Right cardiac atrium (tissue), 5 donors: ENCODE data around the gene LSM5. TPM values are rescaled to one million over a fixed set of nuclear protein-coding genes. Genes with fewer than 3 reads are reported as not detected.
A peak's percentile ranks its signal among the peaks of the same experiment; 100 is the strongest.
"Not testable (repeated sequence)": the region's sequence is repeated elsewhere in the genome, so short reads cannot be mapped to it uniquely, and the experiment has no call there.

ENCODE experiments used
- ATAC-seq, 2 donors: fragments of 200-7000 bp; cut with Tn5 transposase; one replicate each; pipeline versions ENCODE4 v1.8.0 to v1.9.1; 2020; ENCODE audit warnings: moderate library complexity in 2 of 2, mild to moderate bottlenecking in 1 of 2
- DNase-seq, 3 donors: peaks; one replicate each; pipeline ENCODE4 v3.0.0-alpha.2; 2020
- H3K27ac ChIP-seq: one replicate; pipeline ENCODE4 v1.5.1; 2013; ENCODE audit warnings: mild to moderate bottlenecking, low read length, control low read depth, moderate library complexity
- H3K27me3 ChIP-seq: one replicate; pipeline ENCODE4 v1.6.1; 2013; ENCODE audit not compliant: control insufficient read depth, insufficient read depth
- H3K4me1 ChIP-seq: one replicate; pipeline ENCODE4 v1.6.1; 2013; ENCODE audit warnings: low read length; ENCODE audit not compliant: control insufficient read depth, insufficient read depth
- H3K4me3 ChIP-seq: one replicate; pipeline ENCODE4 v1.5.1; 2013; ENCODE audit warnings: low read length, control low read depth
- H3K9me3 ChIP-seq: one replicate; pipeline ENCODE4 v1.6.1; 2013; ENCODE audit warnings: low read length; ENCODE audit not compliant: control insufficient read depth
- WGBS: extraction: QIAGEN DNeasy Blood & Tissue Kit; methylation state at CpG from one replicate; pipeline ENCODE4 v1.1.7; 2013; 5-methylcytosine and 5-hydroxymethylcytosine counted together
- intact Hi-C, 4 donors: fragments of 100-400 bp; cut with DNase I; formaldehyde crosslinking; loops; one replicate each; pipeline versions ENCODE4 v1.11.0 to v1.14.0; 2022 to 2023
- polyA plus RNA-seq: library from polyadenylated mRNA; stranded (reverse); fragments of 200-250 nt; gene quantifications from one replicate; pipeline ENCODE4 v1.2.3, GENCODE V29; 2013
- total RNA-seq, 4 donors: library from RNA; stranded (reverse); fragmentation: NEBNext Ultra II Directional; extraction: Animal tissue kit (Norgen Biotek cat#: 25700); gene quantifications; one replicate each; pipeline ENCODE4 v1.2.1, GENCODE V29; 2021
- donor health status: healthy with polysubstance abuse.
- donor health status: DM: no; HTN: yes; CAD: no.
- donor health status: DM: no; HTN: no; CAD: no.
- donor health status: DM: no; HTN: yes; CAD: no; lungs with severe emphysema.
- donor health status: DM: yes; HTN: yes; CAD: no.

Gene LSM5
- total and polyA plus RNA-seq, 5 donors: 33.5 to 76.0 (median 41.5) TPM

DNA sequence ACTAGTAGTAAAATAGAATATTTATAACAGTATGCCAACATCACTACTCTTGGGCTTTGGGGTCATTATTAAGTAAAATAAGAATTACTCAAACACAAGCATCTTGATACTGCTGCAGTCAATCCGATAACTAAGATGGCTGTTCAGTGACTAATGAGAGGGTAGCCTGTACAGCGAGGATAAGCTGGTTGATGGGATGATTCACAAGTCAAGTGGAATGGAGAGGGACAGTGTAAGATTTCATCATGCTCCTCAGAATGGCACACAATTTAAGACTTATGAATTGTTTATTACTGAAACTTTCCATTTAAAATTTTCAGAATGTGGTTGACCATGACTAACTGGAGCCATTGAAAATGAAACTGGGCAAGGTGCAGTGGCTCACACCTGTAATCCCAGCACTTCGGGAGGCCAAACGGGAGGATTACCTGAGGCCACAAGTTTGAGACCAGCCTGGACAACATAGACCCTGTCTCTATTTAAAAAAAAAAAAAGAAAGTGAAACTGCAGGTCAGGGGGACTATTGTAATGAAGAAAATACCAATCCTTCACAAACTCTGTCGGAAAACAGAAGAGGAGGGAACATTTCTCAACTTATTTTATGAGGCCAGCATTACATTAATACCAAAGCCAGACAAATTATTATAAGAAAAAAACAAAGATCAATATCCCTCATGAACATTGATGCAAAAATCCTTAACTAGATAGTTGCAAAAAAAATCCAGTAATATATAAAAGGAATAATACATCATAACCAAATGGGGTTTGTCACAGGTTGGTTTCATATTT lies 16.3 kb upstream of the LSM5 start:
- H3K4me3 ChIP-seq: no peak overlapping the region
- peaks cover 5% of the 10 kb centered on the region for H3K4me1 ChIP-seq
- ATAC-seq: peak in 1 of 2 donors; percentile 73
- intact Hi-C loops: no loop called here
- no peaks in the 10 kb centered on the region for H3K27me3 ChIP-seq
- H3K27ac ChIP-seq: no peak overlapping the region
- no peak for DNase-seq
- WGBS: 96% methylated on average over 5 of the region's 5 CpGs
- H3K9me3 ChIP-seq: no peaks in the 10 kb centered on the region

DNA sequence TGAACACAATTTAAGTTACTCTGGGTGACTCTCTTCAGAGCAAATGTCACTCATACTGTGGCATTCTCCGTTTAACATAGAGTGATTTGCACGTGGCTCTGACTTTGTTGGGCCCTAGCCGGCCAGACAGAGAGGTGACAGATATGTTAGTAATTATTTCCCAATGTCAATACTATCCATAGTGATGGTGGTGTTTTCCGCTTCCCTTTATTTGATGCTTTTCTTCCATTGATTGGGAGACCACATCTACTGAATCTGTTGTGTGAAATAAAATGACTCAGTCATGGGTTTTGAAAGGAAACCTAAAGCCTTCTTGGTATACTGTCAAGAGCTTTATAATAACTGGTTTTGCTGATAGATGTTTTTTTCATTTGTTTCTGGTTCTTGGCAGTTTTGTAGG lies 12.5 kb upstream of the LSM5 start:
- Histone ChIP-seq H3K27ac (no peak overlapping the region), H3K9me3 (no peaks in the 10 kb centered on the region), H3K27me3 (no peaks in the 10 kb centered on the region), H3K4me3 (no peak overlapping the region), H3K4me1 (peaks cover 7% of the 10 kb centered on the region)
- ATAC-seq (no peak), DNase-seq (no peak)
- intact Hi-C loops: no loop called here
- 69% methylated on average over 4 of the region's 4 CpGs for WGBS

DNA sequence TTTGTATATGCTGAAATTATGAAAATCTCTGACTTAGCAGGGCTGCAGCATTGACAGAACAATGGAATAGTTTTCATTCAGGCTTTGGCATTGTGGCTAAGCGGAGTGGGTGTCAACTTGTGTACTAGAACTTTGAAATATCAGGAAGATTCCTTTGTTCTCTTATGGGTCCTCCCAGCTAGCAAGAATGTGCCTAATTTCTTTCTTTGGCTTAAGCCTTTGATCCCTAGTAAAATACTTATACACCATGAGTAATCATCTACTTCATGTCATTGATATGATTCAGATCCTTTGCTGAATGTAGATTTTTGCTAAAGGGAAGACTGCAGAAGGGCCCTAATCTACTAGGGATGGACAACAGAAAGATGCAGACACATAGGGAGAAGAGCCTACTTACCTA lies 11.3 kb upstream of the LSM5 start:
- H3K9me3 ChIP-seq: no peaks in the 10 kb centered on the region
- no peak overlapping the region for H3K4me3 ChIP-seq
- peaks cover 7% of the 10 kb centered on the region for H3K4me1 ChIP-seq
- ATAC-seq (peak in 1 of 2 donors; percentile 49), DNase-seq (no peak)
- 58% methylated on average over 1 of the region's 1 CpG for WGBS
- intact Hi-C loops: no loop called here
- no peak overlapping the region for H3K27ac ChIP-seq
- H3K27me3 ChIP-seq: no peaks in the 10 kb centered on the region

DNA sequence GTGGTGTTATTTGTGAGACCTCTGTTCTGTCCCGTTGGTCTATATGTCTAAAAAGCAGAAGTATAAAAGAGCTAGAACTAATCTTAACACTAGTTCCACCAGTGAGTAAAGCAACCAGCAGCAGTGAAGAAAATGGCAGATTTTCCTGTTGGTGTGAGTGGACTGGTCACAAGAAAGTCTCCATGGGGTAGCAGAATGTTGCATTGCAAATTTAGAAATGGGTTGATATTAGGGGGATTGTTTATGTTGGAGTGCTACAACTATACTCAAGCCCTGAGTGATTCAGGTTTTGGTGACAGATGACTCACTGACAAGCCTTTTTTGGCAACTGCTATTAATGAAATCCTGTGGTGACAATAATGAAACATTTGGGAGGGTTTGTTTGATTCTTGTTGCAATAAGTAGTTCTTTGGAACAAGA lies 10.8 kb upstream of the LSM5 start:
- WGBS: 36% methylated on average over 1 of the region's 1 CpG
- no peak overlapping the region for H3K4me3 ChIP-seq
- H3K9me3 ChIP-seq: no peaks in the 10 kb centered on the region
- peak; percentile 17 to 65 for ATAC-seq
- no peaks in the 10 kb centered on the region for H3K27me3 ChIP-seq
- DNase-seq: no peak
- intact Hi-C loops: no loop called here
- H3K27ac ChIP-seq: no peak overlapping the region
- peaks cover 7% of the 10 kb centered on the region for H3K4me1 ChIP-seq

DNA sequence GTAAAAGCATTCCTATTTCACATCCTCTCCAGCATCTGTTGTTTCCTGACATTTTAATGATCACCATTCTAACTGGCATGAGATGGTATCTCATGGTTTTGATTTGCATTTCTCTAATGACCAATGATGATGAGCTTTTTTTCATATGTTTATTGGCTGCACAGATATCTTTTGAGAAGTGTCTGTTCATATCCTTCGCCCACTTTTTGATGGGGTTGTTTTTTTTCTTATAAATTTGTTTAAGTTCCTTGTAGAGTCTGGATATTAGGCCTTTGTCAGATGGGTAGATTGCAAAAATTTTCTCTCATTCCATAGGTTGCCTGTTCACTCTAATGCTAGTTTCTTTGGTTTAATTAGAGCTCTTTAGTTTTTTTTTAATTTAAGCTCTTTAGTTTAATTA lies 10.0 kb upstream of the LSM5 start:
- ATAC-seq, H3K4me1 ChIP-seq, intact Hi-C loops, H3K4me3 ChIP-seq, H3K9me3 ChIP-seq, H3K27me3 ChIP-seq, DNase-seq, H3K27ac ChIP-seq: not testable (repeated sequence)
- WGBS: 96% methylated on average over 1 of the region's 1 CpG

DNA sequence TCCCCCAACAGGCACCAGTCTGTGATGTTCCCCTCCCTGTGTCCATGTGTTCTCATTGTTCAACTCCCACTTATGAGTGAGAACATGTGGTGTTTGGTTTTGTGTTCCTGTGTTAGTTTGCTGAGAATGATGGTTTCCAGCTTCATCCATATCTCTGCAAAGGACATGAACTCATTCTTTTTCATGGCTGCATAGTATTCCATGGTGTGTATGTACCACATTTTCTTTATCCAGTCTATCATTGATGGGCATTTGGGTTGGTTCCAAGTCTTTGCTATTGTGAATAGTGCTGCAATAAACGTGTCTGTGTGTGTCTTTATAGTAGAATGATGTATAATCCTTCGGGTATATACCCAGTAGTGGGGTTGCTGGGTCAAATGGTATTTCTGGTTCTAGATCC lies 9.6 kb upstream of the LSM5 start:
- H3K27ac ChIP-seq, ATAC-seq, H3K27me3 ChIP-seq, DNase-seq, H3K4me1 ChIP-seq, intact Hi-C loops, H3K9me3 ChIP-seq, H3K4me3 ChIP-seq: not testable (repeated sequence)
- WGBS: 88% methylated on average over 2 of the region's 2 CpGs

DNA sequence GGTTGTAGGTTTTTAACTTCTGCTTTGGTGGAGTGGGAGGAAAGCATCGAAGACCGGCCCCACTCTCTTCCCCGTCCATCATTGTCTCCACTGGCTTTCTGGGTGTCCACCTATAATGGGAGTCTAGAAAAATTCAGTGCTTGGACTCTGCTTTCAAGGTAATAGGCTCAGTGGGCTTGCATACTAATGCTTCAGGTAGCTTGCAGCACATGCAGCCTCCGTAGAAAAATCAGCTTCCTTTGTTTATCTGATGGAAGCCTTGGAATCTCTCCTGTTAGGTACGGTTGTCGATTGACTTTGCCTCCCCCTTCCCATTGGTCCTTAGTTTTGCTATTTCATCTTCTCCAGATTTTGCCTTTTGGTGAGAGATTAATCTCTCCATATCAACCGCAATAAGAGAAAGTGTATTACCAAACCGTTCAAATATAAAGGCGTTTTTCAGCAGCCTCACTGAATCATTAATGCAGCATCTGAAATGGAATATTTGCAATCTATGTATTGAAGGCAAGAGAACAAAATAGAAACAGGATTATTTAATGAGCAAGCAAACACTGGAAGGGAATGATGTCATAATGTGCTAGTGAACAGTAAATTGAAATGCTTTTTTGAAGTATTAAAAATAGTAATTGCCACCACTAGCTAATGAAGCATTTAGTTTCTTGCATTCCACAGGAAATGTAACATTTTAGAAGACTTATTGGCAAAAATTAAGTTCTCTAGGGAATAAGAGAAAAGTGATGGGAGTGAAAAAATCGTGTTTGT lies 6.1 kb upstream of the LSM5 start:
- H3K27ac ChIP-seq: peak overlapping the region; percentile 81
- H3K9me3 ChIP-seq: no peaks in the 10 kb centered on the region
- ATAC-seq (no peak), DNase-seq (no peak)
- intact Hi-C loops: no loop called here
- H3K4me3 ChIP-seq: peak overlapping the region; percentile 73
- H3K27me3 ChIP-seq: no peaks in the 10 kb centered on the region
- 6% methylated on average over 10 of the region's 10 CpGs for WGBS
- peaks cover 3% of the 10 kb centered on the region for H3K4me1 ChIP-seq

DNA sequence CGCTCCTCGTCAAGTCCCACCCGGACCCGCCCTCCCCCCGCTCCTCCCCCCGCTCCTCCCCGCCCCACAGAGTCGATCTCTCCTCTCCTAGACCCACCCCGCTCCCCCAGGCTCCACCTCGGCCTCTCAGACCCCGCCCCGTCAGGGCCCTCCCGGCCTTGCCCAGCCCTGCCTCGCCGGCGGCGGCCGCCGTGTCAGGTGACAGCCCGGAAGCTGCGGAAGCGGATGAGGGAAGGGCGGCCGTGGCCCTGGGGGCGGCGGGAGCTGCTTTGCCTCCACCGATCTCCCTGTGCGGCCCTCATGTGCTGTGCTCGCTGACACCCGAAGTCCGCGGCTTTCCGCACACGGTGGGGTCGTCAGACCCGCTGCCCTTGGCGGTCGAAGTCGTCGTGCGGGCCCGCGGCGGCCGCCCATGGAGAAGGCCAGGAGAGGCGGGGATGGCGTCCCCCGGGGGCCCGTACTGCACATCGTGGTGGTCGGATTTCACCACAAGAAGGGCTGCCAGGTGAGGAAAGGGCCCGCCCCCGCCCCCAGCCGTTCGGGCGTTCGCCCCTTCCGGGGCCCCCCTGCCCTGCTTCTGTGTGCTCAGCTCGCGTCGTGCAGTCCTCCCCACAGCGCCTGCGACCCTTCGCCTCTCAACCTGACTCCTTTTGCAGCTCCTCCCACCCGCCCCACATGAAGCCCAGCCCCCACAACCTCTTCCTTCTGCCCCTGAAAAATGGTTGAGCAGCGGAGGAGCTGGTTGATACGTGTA lies 5.3 kb upstream of the LSM5 start, which contains the start of gene AVL9:
Gene AVL9, plus strand, starts transcription at position 192 of the 754 bp plus-strand sequence. Its CDS starts 221 bp downstream, at position 413.
- Histone ChIP-seq H3K9me3 (no peaks in the 10 kb centered on the region), H3K4me1 (no peaks in the 10 kb centered on the region), H3K27ac (peak within 1 kb of the TSS; percentile 81), H3K4me3 (peak within 1 kb of the TSS; percentile 73), H3K27me3 (no peaks in the 10 kb centered on the region)
- DNase-seq (peak; percentile 99 to 100 (median 99)), ATAC-seq (peak; percentile 99 to 100)
- WGBS: under 1% methylated on average over 67 of the region's 67 CpGs
- intact Hi-C loops: no loop called here

DNA sequence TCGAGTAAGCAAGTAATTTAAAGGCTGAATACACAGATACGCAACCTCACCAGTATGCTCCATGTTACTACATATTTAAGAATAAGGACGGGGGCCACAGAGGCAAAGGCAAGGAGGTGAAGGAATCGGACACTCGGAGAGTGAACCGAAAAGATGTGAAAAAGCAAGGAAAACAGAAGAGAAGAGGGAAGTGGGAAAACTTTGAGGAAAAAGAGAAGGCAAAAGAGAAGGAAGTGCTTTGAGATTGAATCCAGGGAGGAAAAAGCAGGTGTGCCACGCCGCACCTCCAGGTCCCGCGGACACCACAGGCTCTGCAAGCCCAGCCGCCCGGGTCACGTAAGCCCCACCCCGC lies 4.7 kb upstream of the LSM5 start:
- no peaks in the 10 kb centered on the region for H3K27me3 ChIP-seq
- H3K4me3 ChIP-seq: peak overlapping the region; percentile 61
- no peak for DNase-seq
- H3K27ac ChIP-seq: peak overlapping the region; percentile 60
- H3K9me3 ChIP-seq: no peaks in the 10 kb centered on the region
- intact Hi-C loops: loop anchor here in 1 of 4 donors (5.0 kb wide), 1 partner anchor 562 kb away; no protein-coding TSS in a partner anchor
- H3K4me1 ChIP-seq: no peaks in the 10 kb centered on the region
- peak in 1 of 2 donors; percentile 5 for ATAC-seq
- WGBS: under 1% methylated on average over 14 of the region's 14 CpGs

DNA sequence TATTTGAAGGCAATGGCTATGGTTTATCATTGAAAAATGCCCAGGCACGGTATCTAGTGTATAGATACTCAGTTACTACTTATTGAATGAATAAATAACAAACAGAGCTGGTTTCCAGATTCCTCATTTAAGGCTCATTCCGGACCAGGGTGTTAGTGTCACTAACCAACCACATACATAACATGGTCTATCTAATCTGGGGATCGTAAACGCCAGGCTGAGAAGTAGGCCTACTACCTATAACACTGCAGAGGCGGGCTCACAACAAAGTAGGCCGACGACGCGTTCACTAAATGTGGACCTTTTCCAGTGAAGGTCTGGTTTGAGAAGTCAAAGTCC lies 423 bp downstream of the LSM5 start:
- H3K27me3 ChIP-seq: no peaks in the 10 kb centered on the region
- DNase-seq (no peak), ATAC-seq (no peak)
- intact Hi-C loops: loop anchor here in 1 of 4 donors (5.0 kb wide), 1 partner anchor 568 kb away; no protein-coding TSS in a partner anchor
- H3K9me3 ChIP-seq: no peaks in the 10 kb centered on the region
- H3K4me3 ChIP-seq: peak overlapping the region; percentile 64
- 1% methylated on average over 9 of the region's 9 CpGs for WGBS
- H3K4me1 ChIP-seq: peaks cover 2% of the 10 kb centered on the region
- peak overlapping the region; percentile 78 for H3K27ac ChIP-seq

DNA sequence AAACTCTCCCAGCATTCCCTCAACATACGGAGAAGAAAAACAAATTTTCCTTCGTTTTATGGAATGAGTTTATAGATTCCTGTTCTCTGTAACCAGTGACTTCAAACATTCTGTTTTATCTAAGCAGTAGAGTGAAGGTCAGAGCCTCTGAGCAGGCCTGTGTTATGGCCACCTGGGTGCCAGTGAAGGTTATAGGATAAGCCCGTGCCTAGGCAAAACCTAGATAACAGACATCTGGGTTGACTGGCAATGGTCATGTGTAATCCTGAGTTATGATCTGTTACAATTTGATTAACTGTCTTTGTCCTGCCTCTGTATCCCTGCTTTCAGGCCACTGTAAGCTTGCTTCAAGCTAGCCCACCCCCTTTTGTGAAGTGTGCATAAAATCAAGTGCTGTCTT lies 8.3 kb downstream of the LSM5 start:
- ATAC-seq (no peak), DNase-seq (no peak)
- no peak overlapping the region for H3K4me3 ChIP-seq
- H3K9me3 ChIP-seq: no peaks in the 10 kb centered on the region
- 32% methylated on average over 3 of the region's 3 CpGs for WGBS
- no peaks in the 10 kb centered on the region for H3K4me1 ChIP-seq
- H3K27me3 ChIP-seq: no peaks in the 10 kb centered on the region
- H3K27ac ChIP-seq: peak overlapping the region; percentile 62
- intact Hi-C loops: no loop called here
